Measurements from ENCODE around the gene WDR90. TPM values are rescaled to one million over a fixed set of nuclear protein-coding genes. Genes with fewer than 3 reads are reported as not detected.

The WDR90 gene
- polyA plus RNA-seq, 1 donor (not counting 4 experiments of a cell fraction or from before 2014, with no cell fraction given) = 5.9 TPM

- Histone ChIP-seq H3K9me1 (ENCODE audit: control insufficient read depth, extremely low read depth, insufficient read depth, low read length) (no peaks in the 10 kb centered on the region), H4K20me1 (ENCODE audit: control insufficient read depth, extremely low read depth, insufficient read depth, low read length) (peaks cover 2% of the 10 kb centered on the region), H3K9me3 (ENCODE audit: control insufficient read depth, low read depth, low read length) (no peaks in the 10 kb centered on the region), H3K36me3 (ENCODE audit: control insufficient read depth in 2 of 2, extremely low read depth in 1 of 2, insufficient read depth in 2 of 2, low read length in 2 of 2) (no peaks in the 10 kb centered on the region), H3K9ac (ENCODE audit: control insufficient read depth, extremely low read depth, insufficient read depth, low read length) (no peak overlapping the region), H3K4me2 (ENCODE audit: control insufficient read depth, extremely low read depth, insufficient read depth, low read depth, low read length) (no peak overlapping the region), H3K79me2 (ENCODE audit: control insufficient read depth, insufficient read depth, low read length) (no peaks in the 10 kb centered on the region), H2AFZ (ENCODE audit: control insufficient read depth, low read length) (no peak overlapping the region), H3K4me1 (ENCODE audit: control insufficient read depth, extremely low read depth, insufficient read depth, low read length) (peaks cover 12% of the 10 kb centered on the region), H3K27ac (ENCODE audit: control insufficient read depth, insufficient read depth, low read length) (no peak overlapping the region), H3K4me3 (ENCODE audit: control insufficient read depth in 2 of 3, extremely low read depth in 1 of 3, insufficient read depth in 2 of 3, low read depth in 1 of 3, low read length in 3 of 3) (no peak overlapping the region), H3K27me3 (ENCODE audit: control insufficient read depth, extremely low read depth, insufficient read depth, low read length) (peaks cover 57% of the 10 kb centered on the region)
- DNase-seq (ENCODE audit: low read depth, low spot score) (no peak), FAIRE-seq (no peak)
- dilution Hi-C loops (cut with MboI; ENCODE audit: extremely low pct_ligation_motif_present, low sequenced_read_pairs) = no loop called here
- TF ChIP-seq, protein P1, sequence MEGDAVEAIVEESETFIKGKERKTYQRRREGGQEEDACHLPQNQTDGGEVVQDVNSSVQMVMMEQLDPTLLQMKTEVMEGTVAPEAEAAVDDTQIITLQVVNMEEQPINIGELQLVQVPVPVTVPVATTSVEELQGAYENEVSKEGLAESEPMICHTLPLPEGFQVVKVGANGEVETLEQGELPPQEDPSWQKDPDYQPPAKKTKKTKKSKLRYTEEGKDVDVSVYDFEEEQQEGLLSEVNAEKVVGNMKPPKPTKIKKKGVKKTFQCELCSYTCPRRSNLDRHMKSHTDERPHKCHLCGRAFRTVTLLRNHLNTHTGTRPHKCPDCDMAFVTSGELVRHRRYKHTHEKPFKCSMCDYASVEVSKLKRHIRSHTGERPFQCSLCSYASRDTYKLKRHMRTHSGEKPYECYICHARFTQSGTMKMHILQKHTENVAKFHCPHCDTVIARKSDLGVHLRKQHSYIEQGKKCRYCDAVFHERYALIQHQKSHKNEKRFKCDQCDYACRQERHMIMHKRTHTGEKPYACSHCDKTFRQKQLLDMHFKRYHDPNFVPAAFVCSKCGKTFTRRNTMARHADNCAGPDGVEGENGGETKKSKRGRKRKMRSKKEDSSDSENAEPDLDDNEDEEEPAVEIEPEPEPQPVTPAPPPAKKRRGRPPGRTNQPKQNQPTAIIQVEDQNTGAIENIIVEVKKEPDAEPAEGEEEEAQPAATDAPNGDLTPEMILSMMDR (optimal IDR thresholded peaks at IDR 0.05 in 1 of 3, IDR thresholded peaks at IDR 0.05 in 1 of 3, conservative IDR thresholded peaks at IDR 0.05 in 1 of 3; ENCODE audit: extremely low read depth in 1 of 3, insufficient read depth in 2 of 3, low read length in 3 of 3) = no peak
- no peak for TF ChIP-seq EZH2 (IDR thresholded peaks at IDR 0.05; ENCODE audit: low read length)
These were observed 61.4 kb downstream of the WDR90 start for GRCh38 chr16:710500-711075.

DNA sequence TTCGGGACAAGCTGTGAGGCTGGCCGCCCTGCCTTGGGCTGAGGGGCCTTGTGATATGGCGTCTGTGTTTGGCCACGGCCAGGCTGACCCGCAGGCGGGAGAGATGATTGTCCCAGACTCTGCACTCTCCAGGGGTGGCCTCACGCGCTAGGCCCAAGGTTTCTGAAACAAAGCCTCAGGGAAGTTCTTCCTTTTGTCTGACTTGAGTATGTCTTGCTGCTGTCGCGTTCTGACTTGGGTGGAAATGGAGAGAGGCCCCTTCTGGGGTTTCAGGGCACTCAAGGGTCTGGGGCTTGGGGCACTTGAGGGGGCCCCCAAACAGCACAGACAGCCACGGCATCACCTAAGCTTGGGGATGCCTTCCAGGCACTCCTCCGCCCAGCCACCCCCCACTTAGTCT, 61.9 kb downstream of the WDR90 start:
- peaks cover 55% of the 10 kb centered on the region for H3K27me3 ChIP-seq (ENCODE audit: control insufficient read depth, extremely low read depth, insufficient read depth, low read length)
- FAIRE-seq = no peak

More for the DNA sequence above, 61.9 kb downstream of the WDR90 start:
- dilution Hi-C loops (cut with MboI; ENCODE audit: extremely low pct_ligation_motif_present, low sequenced_read_pairs) = no loop called here
- H2AFZ ChIP-seq (ENCODE audit: control insufficient read depth, low read length) = no peak overlapping the region
- H3K79me2 ChIP-seq (ENCODE audit: control insufficient read depth, insufficient read depth, low read length) = peaks cover under 1% of the 10 kb centered on the region
- H3K4me3 ChIP-seq (ENCODE audit: control insufficient read depth in 2 of 3, extremely low read depth in 1 of 3, insufficient read depth in 2 of 3, low read depth in 1 of 3, low read length in 3 of 3) = no peak overlapping the region
- no peak overlapping the region for H3K27ac ChIP-seq (ENCODE audit: control insufficient read depth, insufficient read depth, low read length)
- H3K4me2 ChIP-seq (ENCODE audit: control insufficient read depth, extremely low read depth, insufficient read depth, low read depth, low read length) = no peak overlapping the region
- DNase-seq (ENCODE audit: low read depth, low spot score) = no peak
- H3K36me3 ChIP-seq (ENCODE audit: control insufficient read depth in 2 of 2, extremely low read depth in 1 of 2, insufficient read depth in 2 of 2, low read length in 2 of 2) = no peaks in the 10 kb centered on the region
- H3K9me1 ChIP-seq (ENCODE audit: control insufficient read depth, extremely low read depth, insufficient read depth, low read length) = no peaks in the 10 kb centered on the region
- TF ChIP-seq, protein P1 (optimal IDR thresholded peaks at IDR 0.05 in 1 of 3, IDR thresholded peaks at IDR 0.05 in 1 of 3, conservative IDR thresholded peaks at IDR 0.05 in 1 of 3; ENCODE audit: extremely low read depth in 1 of 3, insufficient read depth in 2 of 3, low read length in 3 of 3) = no peak
- no peak for TF ChIP-seq EZH2 (IDR thresholded peaks at IDR 0.05; ENCODE audit: low read length)
- peaks cover 16% of the 10 kb centered on the region for H3K4me1 ChIP-seq (ENCODE audit: control insufficient read depth, extremely low read depth, insufficient read depth, low read length)
- peaks cover 2% of the 10 kb centered on the region for H4K20me1 ChIP-seq (ENCODE audit: control insufficient read depth, extremely low read depth, insufficient read depth, low read length)
- no peaks in the 10 kb centered on the region for H3K9me3 ChIP-seq (ENCODE audit: control insufficient read depth, low read depth, low read length)
- H3K9ac ChIP-seq (ENCODE audit: control insufficient read depth, extremely low read depth, insufficient read depth, low read length) = no peak overlapping the region

Measured in keratinocyte (primary cell).